HG02623 (cell line): ENCODE measurements around the gene PXDN.
"Not testable (repeated sequence)": the region's sequence is repeated elsewhere in the genome, so short reads cannot be mapped to it uniquely, and the experiment has no call there.

Source experiments
- ATAC-seq: cut with Tn5 transposase; IDR thresholded peaks from one replicate; pipeline ENCODE4 v1.9.1; 2021; ENCODE audit warnings: moderate library complexity; ENCODE audit not compliant: unreplicated experiment

PXDN gene

GRCh38 chr2:1639086-1639858, 105.0 kb downstream of the PXDN start:
- ATAC-seq = no peak

GRCh38 chr2:1638281-1638860, 105.9 kb downstream of the PXDN start:
- no peak for ATAC-seq

- no peak for ATAC-seq
Measured at GRCh38 chr2:1636791-1637415, 107.4 kb downstream of the PXDN start.

- ATAC-seq = no peak
Measured at GRCh38 chr2:1635823-1636222, 108.5 kb downstream of the PXDN start.

GRCh38 chr2:1634681-1635341, 109.5 kb downstream of the PXDN start:
- no peak for ATAC-seq

- no peak for ATAC-seq
Measured at GRCh38 chr2:1633936-1634587, 110.3 kb downstream of the PXDN start.

- ATAC-seq = no peak
Measured at GRCh38 chr2:1633092-1633671, 111.1 kb downstream of the PXDN start.

- ATAC-seq = no peak
Measured at GRCh38 chr2:1632510-1632909, 111.8 kb downstream of the PXDN start.

- no peak for ATAC-seq
Measured at GRCh38 chr2:1632002-1632348, 112.3 kb downstream of the PXDN start.

- ATAC-seq = no peak
Measured at GRCh38 chr2:1631292-1632001, 112.9 kb downstream of the PXDN start.

- no peak for ATAC-seq
Measured at GRCh38 chr2:1628893-1629292, 115.4 kb downstream of the PXDN start.

GRCh38 chr2:1627628-1628381, 116.5 kb downstream of the PXDN start:
- no peak for ATAC-seq

GRCh38 chr2:1626271-1626681, 118.0 kb downstream of the PXDN start:
- no peak for ATAC-seq

- ATAC-seq = no peak
Measured at GRCh38 chr2:1625281-1626001, 118.9 kb downstream of the PXDN start.

- ATAC-seq = no peak
Measured at GRCh38 chr2:1623906-1624445, 120.3 kb downstream of the PXDN start.

- ATAC-seq = no peak
Measured at GRCh38 chr2:1622521-1623200, 121.7 kb downstream of the PXDN start.

- not testable (repeated sequence) for ATAC-seq
Measured at GRCh38 chr2:1621976-1622375, 122.3 kb downstream of the PXDN start.

GRCh38 chr2:1621501-1621900, 122.8 kb downstream of the PXDN start:
- ATAC-seq = no peak
